SK-N-SH (cell line): ENCODE results near the gene BAD. TPM values are rescaled to one million over a fixed set of nuclear protein-coding genes. Genes with fewer than 3 reads are reported as not detected.
A peak's percentile ranks its signal among the peaks of the same experiment; 100 is the strongest.

Source experiments
- CTCF ChIA-PET: fragments of 300-600, 350-600 bp; formaldehyde crosslinking; extraction: SDS; loops from one replicate; lab custom pipeline; 2021; lab: Yijun Ruan, JAX
- POLR2A ChIA-PET: fragments of 350-600 bp; sonication (Branson Sonifier 250); formaldehyde crosslinking; extraction: SDS; loops from one replicate; lab custom pipeline; 2020; ENCODE audit warnings: antibody characterized with exemption, inconsistent platforms; lab: Yijun Ruan, JAX
- DNase-seq: peaks from one replicate; pipeline ENCODE4 v3.0.0; 2012
- H2AFZ ChIP-seq: fragments of 200-600 bp; sonication (generic); 2 replicates; pipeline ENCODE4 v1.8.1; 2016; ENCODE audit warnings: antibody characterized with exemption, mild to moderate bottlenecking, low read depth
- H3F3A ChIP-seq: fragments of 200-600 bp; sonication (generic); replicated peaks from 2 replicates; pipeline ENCODE3; 2016; ENCODE audit warnings: antibody characterized with exemption, mild to moderate bottlenecking; ENCODE audit not compliant: insufficient read depth
- H3K27ac ChIP-seq, 2 experiments: fragments of 200-500 bp in 1 of 2; fragments of 200-600 bp in 1 of 2; sonication (Bioruptor generic) in 1 of 2; sonication (generic), shearing (Covaris generic) in 1 of 2; 2 replicates each; pipeline versions ENCODE4 v1.5.1 to v1.6.1; 2014 to 2016; ENCODE audit warnings: low read depth in 2 of 2, inconsistent platforms in 1 of 2, low read length in 1 of 2, mild to moderate bottlenecking in 1 of 2, mixed read lengths in 1 of 2
- H3K27me3 ChIP-seq: fragments of 200-600 bp; sonication (generic), shearing (Covaris generic); 2 replicates; pipeline ENCODE4 v1.6.1; 2016; ENCODE audit warnings: mixed run types; ENCODE audit not compliant: insufficient read depth
- H3K36me3 ChIP-seq, 2 experiments: fragments of 200-500 bp in 1 of 2; fragments of 200-600 bp in 1 of 2; sonication (Bioruptor generic) in 1 of 2; sonication (generic) in 1 of 2; replicated peaks in 1 of 2; 2 replicates each; pipeline versions ENCODE3 to v1.5.1; 2014 to 2016; ENCODE audit warnings: low read length in 1 of 2, mild to moderate bottlenecking in 1 of 2; ENCODE audit not compliant: insufficient read depth in 2 of 2, control insufficient read depth in 1 of 2
- H3K4me1 ChIP-seq, 2 experiments: fragments of 200-500 bp in 1 of 2; fragments of 200-600 bp in 1 of 2; sonication (Bioruptor generic) in 1 of 2; sonication (generic), shearing (Covaris generic) in 1 of 2; 2 replicates each; pipeline versions ENCODE4 v1.5.1 to v1.6.1; 2014 to 2016; ENCODE audit warnings: low read depth in 1 of 2, low read length in 1 of 2, mixed run types in 1 of 2; ENCODE audit not compliant: insufficient read depth in 2 of 2, control insufficient read depth in 1 of 2
- H3K4me2 ChIP-seq: fragments of 200-600 bp; sonication (generic), shearing (Covaris generic); 2 replicates; pipeline ENCODE4 v1.6.1; 2017; ENCODE audit warnings: mixed run types
- H3K4me3 ChIP-seq, 2 experiments: fragments of 200-500 bp in 1 of 2; fragments of 200-600 bp in 1 of 2; sonication (Bioruptor generic) in 1 of 2; sonication (generic), shearing (Covaris generic) in 1 of 2; 2 replicates each; pipeline versions ENCODE4 v1.5.1 to v1.8.1; 2014 to 2016; ENCODE audit warnings: low read depth in 2 of 2, inconsistent platforms in 1 of 2, low read length in 1 of 2, mild to moderate bottlenecking in 1 of 2, mixed read lengths in 1 of 2, moderate library complexity in 1 of 2
- H3K79me2 ChIP-seq: fragments of 200-600 bp; sonication (generic); 2 replicates; pipeline ENCODE4 v1.8.1; 2017; ENCODE audit warnings: mild to moderate bottlenecking; ENCODE audit not compliant: insufficient read depth
- H3K9ac ChIP-seq: fragments of 200-600 bp; sonication (generic); 2 replicates; pipeline ENCODE4 v1.6.1; 2017; ENCODE audit warnings: mixed run types
- H3K9me2 ChIP-seq: fragments of 200-600 bp; sonication (generic); 2 replicates; pipeline ENCODE4 v1.6.1; 2017; ENCODE audit warnings: mixed run types
- H3K9me3 ChIP-seq: fragments of 200-600 bp; sonication (generic); 2 replicates; pipeline ENCODE4 v1.6.1; 2017; ENCODE audit warnings: mixed run types, mild to moderate bottlenecking, moderate library complexity
- H4K20me1 ChIP-seq: fragments of 200-600 bp; sonication (generic); 2 replicates; pipeline ENCODE4 v1.6.1; 2017; ENCODE audit warnings: mild to moderate bottlenecking, mixed run types; ENCODE audit not compliant: insufficient read depth
- CHD2 ChIP-seq: fragments of 150-350 bp; IDR thresholded peaks from 2 replicates; pipeline ENCODE4 v1.6.1; 2018; ENCODE audit warnings: low read length; ENCODE audit not compliant: partially characterized antibody
- ELF1 ChIP-seq: IDR thresholded peaks from 2 replicates; pipeline ENCODE4 v1.4.0; 2012
- EP300 ChIP-seq, 2 experiments: IDR thresholded peaks; 2 replicates each; pipeline versions ENCODE4 v1.4.0 to v1.6.1; 2012; ENCODE audit warnings: borderline replicate concordance in 1 of 2, low read depth in 1 of 2, low read length in 1 of 2
- EZH2phosphoT487 ChIP-seq: fragments of 200-600 bp; sonication (generic); IDR thresholded peaks from 2 replicates; pipeline ENCODE4 v1.6.1; 2017; ENCODE audit warnings: low read depth, mixed run types, mild to moderate bottlenecking, antibody characterized with exemption, moderate library complexity, borderline replicate concordance
- FOSL2 ChIP-seq: IDR thresholded peaks from 2 replicates; pipeline ENCODE4 v1.4.0; 2012; ENCODE audit warnings: low read depth, mild to moderate bottlenecking, moderate library complexity, borderline replicate concordance
- FOXJ3 ChIP-seq: sonication (generic); formaldehyde crosslinking; IDR thresholded peaks from 2 replicates; pipeline ENCODE4 v1.5.1; 2020; ENCODE audit warnings: mild to moderate bottlenecking, missing genetic modification reagents
- GABPA ChIP-seq: IDR thresholded peaks from 2 replicates; pipeline ENCODE4 v1.4.0; 2012; ENCODE audit warnings: low read depth, mild to moderate bottlenecking
- JUND ChIP-seq: IDR thresholded peaks from 2 replicates; pipeline ENCODE4 v1.4.0; 2012
- MXI1 ChIP-seq: IDR thresholded peaks from 2 replicates; pipeline ENCODE4 v1.6.1; 2012; ENCODE audit warnings: mild to moderate bottlenecking, low read depth, low read length, improper control_type of control experiment
- NFIC ChIP-seq: IDR thresholded peaks from 2 replicates; pipeline ENCODE4 v1.4.0; 2012; ENCODE audit warnings: borderline replicate concordance
- PBX3 ChIP-seq: IDR thresholded peaks from 2 replicates; pipeline ENCODE4; 2012
- POLR2AphosphoS5 ChIP-seq: IDR thresholded peaks from 2 replicates; pipeline ENCODE4 v1.6.1; 2012; ENCODE audit warnings: low read depth, low read length
- RAD21 ChIP-seq: IDR thresholded peaks from 2 replicates; pipeline ENCODE4 v1.6.1; 2012; ENCODE audit warnings: mild to moderate bottlenecking, low read length
- RCOR1 ChIP-seq: fragments of 150-350 bp; IDR thresholded peaks from 2 replicates; pipeline ENCODE4 v1.6.1; 2017; ENCODE audit warnings: antibody characterized with exemption, low read length
- RFX5 ChIP-seq: IDR thresholded peaks from 2 replicates; pipeline ENCODE4 v1.6.1; 2012; ENCODE audit warnings: mild to moderate bottlenecking, improper control_type of control experiment, low read length
- SIN3A ChIP-seq: IDR thresholded peaks from 2 replicates; pipeline ENCODE4 v1.6.1; 2012; ENCODE audit warnings: low read depth, mild to moderate bottlenecking, low read length, moderate library complexity, borderline replicate concordance
- SMC3 ChIP-seq: IDR thresholded peaks from 2 replicates; pipeline ENCODE4 v1.6.1; 2012; ENCODE audit warnings: low read depth, low read length, improper control_type of control experiment
- TCF12 ChIP-seq: IDR thresholded peaks from 2 replicates; pipeline ENCODE4 v1.4.0; 2012
- USF1 ChIP-seq: IDR thresholded peaks from 2 replicates; pipeline ENCODE4 v1.4.0; 2012; ENCODE audit warnings: low read depth, borderline replicate concordance
- WGBS: methylation state at CpG from one replicate; pipeline ENCODE4 v1.1.6; 2017; ENCODE audit warnings: low lambda C conversion rate; 5-methylcytosine and 5-hydroxymethylcytosine counted together
- polyA plus RNA-seq, 3 experiments: library from polyadenylated mRNA; depleted of rRNA; stranded (reverse); fragments of >200 nt; gene quantifications; 2 replicates each; pipeline ENCODE4 v1.2.3, GENCODE V29; 2012
- TF ChIP-seq, protein P1 (sequence below): fragments of 150-350 bp; IDR thresholded peaks from 2 replicates; pipeline ENCODE4 v1.6.1; 2017; ENCODE audit warnings: antibody characterized with exemption, low read length, low read depth, borderline replicate concordance
- TF ChIP-seq, protein P2 (sequence below): IDR thresholded peaks from 2 replicates; pipeline ENCODE4 v1.4.0; 2012; ENCODE audit warnings: low read depth, borderline replicate concordance
- TF ChIP-seq, protein P3 (sequence below): fragments of 200-600 bp; sonication (generic); IDR thresholded peaks from 2 replicates; pipeline ENCODE4 v1.6.1; 2017; ENCODE audit warnings: antibody characterized with exemption, mild to moderate bottlenecking, moderate library complexity

Gene BAD
- polyA plus RNA-seq, 1 of the 3 experiments (the other 2 are of a cell fraction), result 80.9 TPM

DNA sequence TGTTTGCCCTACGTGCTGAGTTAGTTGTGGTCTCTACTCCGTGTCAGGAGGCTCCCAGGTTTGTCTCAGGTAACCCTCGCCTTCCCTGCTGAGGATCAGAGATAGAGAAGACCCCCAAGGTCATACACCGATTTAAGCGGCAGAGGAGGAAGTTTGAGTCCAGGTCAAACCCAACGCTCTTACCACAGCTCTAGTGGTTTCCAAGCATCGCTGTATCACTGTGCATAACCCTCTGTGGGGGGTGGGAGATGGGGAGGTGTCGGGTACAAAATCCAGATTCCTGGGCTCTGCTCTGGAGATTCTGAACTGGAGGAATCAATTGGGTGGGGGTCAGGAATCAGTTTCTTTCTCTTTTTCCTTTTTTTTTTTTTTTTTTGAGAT lies 53.5 kb downstream of the BAD start (continued):
- TF ChIP-seq PBX3, result no peak
- no peak for TF ChIP-seq GABPA
- TF ChIP-seq TCF12, result no peak
- no peak for TF ChIP-seq JUND

DNA sequence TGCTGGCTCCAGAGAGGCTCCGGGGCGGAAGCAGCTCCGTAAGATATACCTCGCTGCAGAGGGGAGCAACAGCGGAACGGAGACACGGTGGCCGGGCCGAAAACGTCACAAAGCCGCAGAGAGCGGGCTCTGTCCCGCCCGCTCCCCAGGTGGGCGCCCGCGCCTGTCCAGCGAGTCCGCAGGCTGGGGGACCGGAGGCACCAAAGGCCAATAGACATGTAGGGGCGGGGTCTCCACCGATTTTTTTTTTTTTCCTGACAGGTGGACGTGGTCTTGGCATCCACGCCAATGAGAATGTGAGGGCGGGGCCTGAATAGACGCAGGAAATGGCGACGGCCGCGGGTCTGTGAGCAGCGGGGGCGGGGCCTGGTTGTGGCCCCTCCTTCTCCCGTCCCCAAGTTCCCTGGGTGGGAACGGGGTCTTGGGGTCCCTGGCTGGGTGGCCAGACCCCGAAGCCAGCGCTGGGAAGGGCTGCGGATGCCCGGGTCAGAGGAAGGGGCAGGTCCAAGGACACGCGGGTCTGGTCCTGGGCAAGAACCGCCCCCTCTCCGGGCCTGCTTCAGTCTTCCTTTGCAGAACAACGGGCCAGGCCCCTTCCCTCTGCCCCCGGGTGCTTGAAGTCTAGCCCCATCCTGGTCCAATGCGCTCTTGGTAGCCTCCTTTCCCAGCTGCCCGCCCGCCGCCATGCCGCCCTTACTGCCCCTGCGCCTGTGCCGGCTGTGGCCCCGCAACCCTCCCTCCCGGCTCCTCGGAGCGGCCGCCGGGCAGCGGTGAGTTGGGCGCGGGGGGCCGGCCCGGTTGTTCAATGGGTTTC lies 54.1 kb downstream of the BAD start, which contains the start of gene DNAJC4:
TSS of gene DNAJC4 (plus strand) at position 378 of the 814 bp plus-strand sequence. CDS start at position 685, 307 bp downstream.
- POLR2A ChIA-PET, result interaction anchor here (0.8 to 1.2 kb wide), 3 partner anchors 10 to 16 kb away, joined by 3 read pairs; partner anchors contain the start of genes FKBP2 and PPP1R14B
- Histone ChIP-seq H3K79me2 (peaks cover 50% of the 10 kb centered on the region), H3K4me2 (peak within 1 kb of the TSS; percentile 90), H4K20me1 (no peaks in the 10 kb centered on the region), H3F3A (peaks cover 20% of the 10 kb centered on the region), H3K9me3 (no peaks in the 10 kb centered on the region), H3K9me2 (no peaks in the 10 kb centered on the region), H3K9ac (peak within 1 kb of the TSS; percentile 77), H3K4me1 (peaks cover 17 to 52% of the 10 kb centered on the region in 2 experiments; a peak in 2 of 4 replicates), H3K4me3 (peak within 1 kb of the TSS; percentile 73 to 75), H3K27me3 (no peaks in the 10 kb centered on the region), H3K36me3 (peaks cover 0 to 4% of the 10 kb centered on the region in 2 experiments), H2AFZ (peak within 1 kb of the TSS; percentile 82; the same call in 1 of the 2 replicates), H3K27ac (peak within 1 kb of the TSS; percentile 54 to 92; a peak in 3 of 4 replicates)
- peak; percentile 93 for DNase-seq
- CTCF ChIA-PET, result interaction anchor here (1.5 to 2.3 kb wide), 2 partner anchors 15 to 74 kb away, joined by 5 read pairs; partner anchors contain the start of gene ESRRA
- WGBS, result 2% methylated on average over 28 of the region's 62 CpGs
- TF ChIP-seq CHD2, result no peak
- TF ChIP-seq MXI1, result peak; percentile 75
- 0 out of 2 replicates have a peak, but pooled peaks have one; percentile 3 for TF ChIP-seq TCF12
- no peak for TF ChIP-seq RAD21
- TF ChIP-seq, protein P1, sequence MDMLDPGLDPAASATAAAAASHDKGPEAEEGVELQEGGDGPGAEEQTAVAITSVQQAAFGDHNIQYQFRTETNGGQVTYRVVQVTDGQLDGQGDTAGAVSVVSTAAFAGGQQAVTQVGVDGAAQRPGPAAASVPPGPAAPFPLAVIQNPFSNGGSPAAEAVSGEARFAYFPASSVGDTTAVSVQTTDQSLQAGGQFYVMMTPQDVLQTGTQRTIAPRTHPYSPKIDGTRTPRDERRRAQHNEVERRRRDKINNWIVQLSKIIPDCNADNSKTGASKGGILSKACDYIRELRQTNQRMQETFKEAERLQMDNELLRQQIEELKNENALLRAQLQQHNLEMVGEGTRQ, result no peak
- no peak for TF ChIP-seq RCOR1
- no peak for TF ChIP-seq JUND
- no peak for TF ChIP-seq EP300 (IDR thresholded peaks at IDR 0.05; ENCODE audit: borderline replicate concordance in 1 of 2, low read depth in 1 of 2, low read length in 1 of 2)
- TF ChIP-seq, protein P2, sequence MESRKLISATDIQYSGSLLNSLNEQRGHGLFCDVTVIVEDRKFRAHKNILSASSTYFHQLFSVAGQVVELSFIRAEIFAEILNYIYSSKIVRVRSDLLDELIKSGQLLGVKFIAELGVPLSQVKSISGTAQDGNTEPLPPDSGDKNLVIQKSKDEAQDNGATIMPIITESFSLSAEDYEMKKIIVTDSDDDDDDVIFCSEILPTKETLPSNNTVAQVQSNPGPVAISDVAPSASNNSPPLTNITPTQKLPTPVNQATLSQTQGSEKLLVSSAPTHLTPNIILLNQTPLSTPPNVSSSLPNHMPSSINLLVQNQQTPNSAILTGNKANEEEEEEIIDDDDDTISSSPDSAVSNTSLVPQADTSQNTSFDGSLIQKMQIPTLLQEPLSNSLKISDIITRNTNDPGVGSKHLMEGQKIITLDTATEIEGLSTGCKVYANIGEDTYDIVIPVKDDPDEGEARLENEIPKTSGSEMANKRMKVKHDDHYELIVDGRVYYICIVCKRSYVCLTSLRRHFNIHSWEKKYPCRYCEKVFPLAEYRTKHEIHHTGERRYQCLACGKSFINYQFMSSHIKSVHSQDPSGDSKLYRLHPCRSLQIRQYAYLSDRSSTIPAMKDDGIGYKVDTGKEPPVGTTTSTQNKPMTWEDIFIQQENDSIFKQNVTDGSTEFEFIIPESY, result no peak
- no peak for TF ChIP-seq FOSL2
- TF ChIP-seq, protein P3, sequence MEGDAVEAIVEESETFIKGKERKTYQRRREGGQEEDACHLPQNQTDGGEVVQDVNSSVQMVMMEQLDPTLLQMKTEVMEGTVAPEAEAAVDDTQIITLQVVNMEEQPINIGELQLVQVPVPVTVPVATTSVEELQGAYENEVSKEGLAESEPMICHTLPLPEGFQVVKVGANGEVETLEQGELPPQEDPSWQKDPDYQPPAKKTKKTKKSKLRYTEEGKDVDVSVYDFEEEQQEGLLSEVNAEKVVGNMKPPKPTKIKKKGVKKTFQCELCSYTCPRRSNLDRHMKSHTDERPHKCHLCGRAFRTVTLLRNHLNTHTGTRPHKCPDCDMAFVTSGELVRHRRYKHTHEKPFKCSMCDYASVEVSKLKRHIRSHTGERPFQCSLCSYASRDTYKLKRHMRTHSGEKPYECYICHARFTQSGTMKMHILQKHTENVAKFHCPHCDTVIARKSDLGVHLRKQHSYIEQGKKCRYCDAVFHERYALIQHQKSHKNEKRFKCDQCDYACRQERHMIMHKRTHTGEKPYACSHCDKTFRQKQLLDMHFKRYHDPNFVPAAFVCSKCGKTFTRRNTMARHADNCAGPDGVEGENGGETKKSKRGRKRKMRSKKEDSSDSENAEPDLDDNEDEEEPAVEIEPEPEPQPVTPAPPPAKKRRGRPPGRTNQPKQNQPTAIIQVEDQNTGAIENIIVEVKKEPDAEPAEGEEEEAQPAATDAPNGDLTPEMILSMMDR, result no peak
- TF ChIP-seq USF1, result no peak
- no peak for TF ChIP-seq FOXJ3 (CRISPR knock-in tag)
- no peak; the same call in 1 of the 2 replicates for TF ChIP-seq ELF1
- no peak for TF ChIP-seq EZH2phosphoT487
- TF ChIP-seq SIN3A, result no peak
- TF ChIP-seq POLR2AphosphoS5, result 0 out of 2 replicates have a peak, but pooled peaks have one; percentile 32
- TF ChIP-seq SMC3, result no peak
- TF ChIP-seq PBX3, result peak; percentile 60
- TF ChIP-seq NFIC, result no peak
- no peak for TF ChIP-seq RFX5
